ENCODE data around the gene NRIP3.

DNA sequence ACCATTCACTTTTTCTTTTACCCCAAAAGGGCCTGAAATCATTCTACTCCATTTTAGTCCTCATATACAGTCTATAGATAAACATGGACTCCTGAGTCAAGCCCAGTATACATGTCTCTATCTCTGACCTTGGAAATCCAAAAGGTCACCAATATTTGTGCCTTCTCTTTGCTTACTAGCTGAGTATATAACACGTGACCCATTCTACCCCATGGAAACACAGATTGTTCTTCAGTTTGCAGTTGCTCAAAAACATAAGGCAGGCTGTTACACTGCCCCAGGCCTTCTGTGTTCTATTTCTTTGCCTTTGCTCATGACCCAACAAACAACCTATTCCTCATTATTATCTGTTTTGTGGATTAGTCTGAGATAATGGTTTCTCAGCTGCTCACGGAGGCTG lies 5.8 kb downstream of the NRIP3 start:
- TF ChIP-seq, protein P1, sequence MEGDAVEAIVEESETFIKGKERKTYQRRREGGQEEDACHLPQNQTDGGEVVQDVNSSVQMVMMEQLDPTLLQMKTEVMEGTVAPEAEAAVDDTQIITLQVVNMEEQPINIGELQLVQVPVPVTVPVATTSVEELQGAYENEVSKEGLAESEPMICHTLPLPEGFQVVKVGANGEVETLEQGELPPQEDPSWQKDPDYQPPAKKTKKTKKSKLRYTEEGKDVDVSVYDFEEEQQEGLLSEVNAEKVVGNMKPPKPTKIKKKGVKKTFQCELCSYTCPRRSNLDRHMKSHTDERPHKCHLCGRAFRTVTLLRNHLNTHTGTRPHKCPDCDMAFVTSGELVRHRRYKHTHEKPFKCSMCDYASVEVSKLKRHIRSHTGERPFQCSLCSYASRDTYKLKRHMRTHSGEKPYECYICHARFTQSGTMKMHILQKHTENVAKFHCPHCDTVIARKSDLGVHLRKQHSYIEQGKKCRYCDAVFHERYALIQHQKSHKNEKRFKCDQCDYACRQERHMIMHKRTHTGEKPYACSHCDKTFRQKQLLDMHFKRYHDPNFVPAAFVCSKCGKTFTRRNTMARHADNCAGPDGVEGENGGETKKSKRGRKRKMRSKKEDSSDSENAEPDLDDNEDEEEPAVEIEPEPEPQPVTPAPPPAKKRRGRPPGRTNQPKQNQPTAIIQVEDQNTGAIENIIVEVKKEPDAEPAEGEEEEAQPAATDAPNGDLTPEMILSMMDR (conservative IDR thresholded peaks at IDR 0.05): no peak
- no peak for TF ChIP-seq EZH2 (IDR thresholded peaks at IDR 0.05; ENCODE audit: low read depth)
